GM12865 (cell line): ENCODE data around the gene CCDC40.

Experiments used
- DNase-seq: peaks from one replicate; pipeline ENCODE4 v3.0.0; 2010; ENCODE audit warnings: low read depth
- H3K4me3 ChIP-seq: 2 replicates; pipeline ENCODE4 v1.5.1; 2011; ENCODE audit warnings: mild to moderate bottlenecking, low read depth, low read length, control low read depth
- TF ChIP-seq, protein P1 (sequence below): IDR thresholded peaks from 2 replicates; pipeline ENCODE4 v1.5.1; 2011; ENCODE audit warnings: low read length, control low read depth, low read depth, inconsistent platforms; ENCODE audit not compliant: insufficient read depth; ENCODE audit errors: missing control alignments

Gene CCDC40

DNA sequence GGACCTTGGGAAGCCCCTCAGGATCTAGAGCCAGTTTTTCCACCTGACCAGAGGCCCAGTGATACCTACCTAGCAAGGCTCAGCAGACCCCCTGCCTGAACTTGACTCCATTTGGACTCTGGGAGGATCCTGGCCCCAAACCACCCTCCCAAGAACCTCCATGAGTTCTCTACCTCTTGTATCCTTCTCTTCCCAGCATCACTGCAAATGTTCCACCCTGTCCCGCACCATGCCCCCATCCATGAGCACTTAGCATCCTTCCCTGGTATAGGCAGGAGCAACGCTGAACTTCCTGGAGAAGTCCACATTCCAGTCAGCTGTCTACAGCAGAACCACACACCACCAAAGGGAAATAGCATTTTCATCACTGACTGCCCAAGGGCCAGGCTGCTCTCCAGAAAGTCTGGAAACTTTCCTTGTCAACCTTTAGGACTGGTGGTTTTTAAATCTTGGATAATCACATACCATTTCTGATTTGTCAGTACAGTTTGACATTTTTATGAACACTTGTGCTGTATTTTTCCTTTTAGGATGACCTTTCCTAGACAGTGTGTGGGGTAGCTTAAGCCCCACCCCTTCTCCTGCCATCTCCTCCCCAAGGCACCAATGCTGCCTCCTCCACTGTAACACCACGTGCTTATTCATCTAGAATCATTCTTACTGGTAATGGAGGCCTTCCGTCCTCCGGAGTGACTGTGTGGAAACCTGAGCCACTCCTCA is 96.6 kb downstream of the CCDC40 start:
- no peak for DNase-seq
- TF ChIP-seq, protein P1, sequence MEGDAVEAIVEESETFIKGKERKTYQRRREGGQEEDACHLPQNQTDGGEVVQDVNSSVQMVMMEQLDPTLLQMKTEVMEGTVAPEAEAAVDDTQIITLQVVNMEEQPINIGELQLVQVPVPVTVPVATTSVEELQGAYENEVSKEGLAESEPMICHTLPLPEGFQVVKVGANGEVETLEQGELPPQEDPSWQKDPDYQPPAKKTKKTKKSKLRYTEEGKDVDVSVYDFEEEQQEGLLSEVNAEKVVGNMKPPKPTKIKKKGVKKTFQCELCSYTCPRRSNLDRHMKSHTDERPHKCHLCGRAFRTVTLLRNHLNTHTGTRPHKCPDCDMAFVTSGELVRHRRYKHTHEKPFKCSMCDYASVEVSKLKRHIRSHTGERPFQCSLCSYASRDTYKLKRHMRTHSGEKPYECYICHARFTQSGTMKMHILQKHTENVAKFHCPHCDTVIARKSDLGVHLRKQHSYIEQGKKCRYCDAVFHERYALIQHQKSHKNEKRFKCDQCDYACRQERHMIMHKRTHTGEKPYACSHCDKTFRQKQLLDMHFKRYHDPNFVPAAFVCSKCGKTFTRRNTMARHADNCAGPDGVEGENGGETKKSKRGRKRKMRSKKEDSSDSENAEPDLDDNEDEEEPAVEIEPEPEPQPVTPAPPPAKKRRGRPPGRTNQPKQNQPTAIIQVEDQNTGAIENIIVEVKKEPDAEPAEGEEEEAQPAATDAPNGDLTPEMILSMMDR: no peak

GRCh38 chr17:80133626-80133970 is 97.2 kb downstream of the CCDC40 start:
- H3K4me3 ChIP-seq: no peak overlapping the region
- TF ChIP-seq, protein P1: no peak
- DNase-seq: no peak

More for the DNA sequence above, 96.6 kb downstream of the CCDC40 start:
- no peak overlapping the region for H3K4me3 ChIP-seq

DNA sequence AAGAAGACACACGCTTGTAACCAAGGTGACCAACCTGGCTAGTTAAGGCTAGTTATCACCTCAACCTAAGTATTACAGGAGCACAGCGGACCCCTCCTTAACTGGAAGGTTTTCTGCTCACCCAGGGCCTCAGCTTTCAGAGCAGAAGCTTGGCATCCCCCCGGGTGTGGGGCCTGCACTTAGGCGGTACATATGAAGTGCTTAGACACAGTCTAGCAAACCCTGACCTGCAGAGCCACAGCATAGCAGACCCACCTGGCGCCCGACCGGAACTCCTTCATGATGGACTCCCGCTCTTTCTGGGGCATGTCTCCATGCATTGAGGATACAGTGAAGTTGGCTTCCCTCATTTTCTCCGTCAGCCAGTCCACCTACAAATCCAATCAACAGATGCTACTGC is 100.7 kb downstream of the CCDC40 start:
- TF ChIP-seq, protein P1: no peak
- DNase-seq: no peak

DNA sequence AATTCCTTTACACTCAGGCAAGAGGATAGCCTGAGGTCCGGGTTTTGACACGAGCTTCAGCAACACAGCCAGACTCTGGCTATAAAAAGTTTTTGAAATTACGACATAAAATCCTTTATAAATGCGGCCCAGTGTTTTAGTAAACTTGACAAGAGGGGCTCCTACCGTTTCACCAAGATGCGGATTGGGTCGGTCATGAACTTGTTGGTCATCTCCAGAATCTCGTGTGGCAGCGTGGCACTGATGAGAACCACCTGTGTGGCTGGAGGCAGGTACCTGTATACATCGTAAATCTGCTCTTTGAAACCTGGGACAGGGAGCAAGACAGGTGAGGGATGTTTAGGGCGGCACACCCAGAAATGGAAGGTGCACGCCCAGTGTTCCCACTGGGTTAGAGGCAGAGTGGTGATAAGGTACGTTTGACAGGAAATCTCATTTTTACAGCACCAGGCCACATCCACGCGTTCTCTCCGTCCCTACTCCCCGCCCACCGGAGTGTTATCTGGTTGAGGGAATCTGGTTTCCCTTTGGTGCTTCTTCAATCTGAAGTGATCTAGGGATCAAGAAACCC is 102.5 kb downstream of the CCDC40 start:
- TF ChIP-seq, protein P1: no peak
- no peak overlapping the region for H3K4me3 ChIP-seq
- DNase-seq: no peak

More for the DNA sequence above, 100.7 kb downstream of the CCDC40 start:
- no peak overlapping the region for H3K4me3 ChIP-seq

GRCh38 chr17:80141463-80142165 is 105.2 kb downstream of the CCDC40 start:
- no peak overlapping the region for H3K4me3 ChIP-seq
- DNase-seq: no peak
- TF ChIP-seq, protein P1: no peak

GRCh38 chr17:80142929-80143328 is 106.5 kb downstream of the CCDC40 start:
- TF ChIP-seq, protein P1: no peak
- no peak overlapping the region for H3K4me3 ChIP-seq
- DNase-seq: no peak
